A673 (cell line): ENCODE results near the gene VWA5A. TPM values are rescaled to one million over a fixed set of nuclear protein-coding genes. Genes with fewer than 3 reads are reported as not detected.

Experiments used
- BruUV-seq: library from RNA; stranded (reverse); fragments of 400-500 nt; replicated peaks from 2 replicates; lab custom pipeline; 2021; lab: Mats Ljungman, UMichigan
- CTCF ChIA-PET: fragments of 300-600 bp; sonication (Branson Sonifier 250); formaldehyde crosslinking; loops from one replicate; lab custom pipeline; 2022; ENCODE audit warnings: antibody characterized with exemption; lab: Charles Lee
- POLR2A ChIA-PET: fragments of 300-600 bp; sonication (Branson Sonifier 250); formaldehyde crosslinking; loops from one replicate; lab custom pipeline; 2022; ENCODE audit warnings: antibody characterized with exemption; ENCODE audit not compliant: low non-redundant PET; lab: Charles Lee
- DNase-seq: peaks from one replicate; pipeline ENCODE4 v3.0.0-alpha.2; 2015; ENCODE audit warnings: low spot score
- H3K27ac ChIP-seq: fragments of 200-600 bp; sonication (generic); 2 replicates; pipeline ENCODE4 v1.5.1; 2016; ENCODE audit warnings: mixed run types, low read depth, mild to moderate bottlenecking, mixed read lengths, antibody characterized with exemption, low read length; ENCODE audit not compliant: poor library complexity, severe bottlenecking
- H3K27me3 ChIP-seq: fragments of 200-600 bp; sonication (generic); replicated peaks from 2 replicates; pipeline ENCODE4 v1.6.1; 2017; ENCODE audit warnings: mixed run types, low read depth, mild to moderate bottlenecking, mixed read lengths, antibody characterized with exemption, low read length; ENCODE audit not compliant: insufficient read depth, poor library complexity
- H3K36me3 ChIP-seq: fragments of 200-600 bp; sonication (generic); 2 replicates; pipeline ENCODE4 v1.6.1; 2016; ENCODE audit warnings: mixed run types, mild to moderate bottlenecking, mixed read lengths, antibody characterized with exemption, low read length; ENCODE audit not compliant: insufficient read depth, poor library complexity, severe bottlenecking
- H3K4me1 ChIP-seq: fragments of 200-600 bp; sonication (generic); 2 replicates; pipeline ENCODE4 v1.6.1; 2017; ENCODE audit warnings: mixed run types, mild to moderate bottlenecking, mixed read lengths, antibody characterized with exemption, low read length; ENCODE audit not compliant: insufficient read depth, poor library complexity, severe bottlenecking
- H3K4me3 ChIP-seq: fragments of 200-600 bp; sonication (generic); 2 replicates; pipeline ENCODE4 v1.5.1; 2016; ENCODE audit warnings: low read depth, mixed run types, mild to moderate bottlenecking, mixed read lengths, low read length; ENCODE audit not compliant: poor library complexity, severe bottlenecking
- H3K9me3 ChIP-seq: fragments of 200-600 bp; sonication (generic); 2 replicates; pipeline ENCODE4 v1.6.1; 2016; ENCODE audit warnings: mixed run types, low read depth, mild to moderate bottlenecking, mixed read lengths, antibody characterized with exemption, low read length; ENCODE audit not compliant: poor library complexity, severe bottlenecking
- EZH2 ChIP-seq: fragments of 200-600 bp; sonication (generic); IDR thresholded peaks from 2 replicates; pipeline ENCODE4 v1.6.1; 2017; ENCODE audit warnings: borderline replicate concordance, low read depth, mild to moderate bottlenecking, mixed read lengths, antibody characterized with exemption, low read length; ENCODE audit not compliant: poor library complexity, severe bottlenecking
- intact Hi-C: fragments of 100-400 bp; cut with micrococcal nuclease; formaldehyde crosslinking; loops from one replicate; pipeline ENCODE4 v1.10.0; 2022; ENCODE audit not compliant: unreplicated experiment
- total RNA-seq: library from RNA; stranded (reverse); gene quantifications from 2 replicates; pipeline ENCODE4 v1.2.3, GENCODE V29; 2021
- TF ChIP-seq, protein P1 (sequence below): fragments of 300-800, 200-600 bp; sonication (generic); conservative IDR thresholded peaks from 2 replicates; pipeline ENCODE4 v1.5.1; 2017; ENCODE audit warnings: low read depth, mild to moderate bottlenecking, antibody characterized with exemption, low read length, moderate library complexity, mixed read lengths

VWA5A gene
- total RNA-seq, 1 experiment from 2014 or later, result 11.2 TPM

DNA sequence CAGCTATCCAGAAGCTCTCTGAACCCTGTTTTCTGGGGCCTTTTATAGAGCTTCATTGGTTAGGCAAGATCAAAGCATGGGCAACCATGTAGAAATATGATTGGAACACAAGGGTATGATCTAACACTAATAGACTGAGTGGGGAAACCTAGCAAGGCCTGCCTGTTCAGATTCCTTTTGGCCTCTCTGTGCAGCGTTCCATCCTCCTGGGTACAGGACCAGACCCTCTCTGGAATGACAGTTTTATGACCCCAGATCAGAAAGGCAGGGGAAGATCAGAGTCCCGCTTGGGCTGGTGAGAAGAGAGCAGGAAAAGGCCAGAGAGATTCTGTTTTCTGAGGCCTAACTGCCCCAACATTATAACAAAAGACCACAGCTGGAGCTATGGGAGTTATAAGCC is 36.7 kb upstream of the VWA5A start:
- Histone ChIP-seq H3K27me3 (no peaks in the 10 kb centered on the region), H3K4me1 (peaks cover 34% of the 10 kb centered on the region), H3K4me3 (no peak overlapping the region), H3K36me3 (no peaks in the 10 kb centered on the region), H3K27ac (no peak overlapping the region), H3K9me3 (no peaks in the 10 kb centered on the region)
- no peak for DNase-seq
- POLR2A ChIA-PET, result no interaction called here
- no TSS peak for BruUV-seq
- CTCF ChIA-PET, result no interaction called here
- intact Hi-C loops, result no loop called here
- TF ChIP-seq, protein P1, sequence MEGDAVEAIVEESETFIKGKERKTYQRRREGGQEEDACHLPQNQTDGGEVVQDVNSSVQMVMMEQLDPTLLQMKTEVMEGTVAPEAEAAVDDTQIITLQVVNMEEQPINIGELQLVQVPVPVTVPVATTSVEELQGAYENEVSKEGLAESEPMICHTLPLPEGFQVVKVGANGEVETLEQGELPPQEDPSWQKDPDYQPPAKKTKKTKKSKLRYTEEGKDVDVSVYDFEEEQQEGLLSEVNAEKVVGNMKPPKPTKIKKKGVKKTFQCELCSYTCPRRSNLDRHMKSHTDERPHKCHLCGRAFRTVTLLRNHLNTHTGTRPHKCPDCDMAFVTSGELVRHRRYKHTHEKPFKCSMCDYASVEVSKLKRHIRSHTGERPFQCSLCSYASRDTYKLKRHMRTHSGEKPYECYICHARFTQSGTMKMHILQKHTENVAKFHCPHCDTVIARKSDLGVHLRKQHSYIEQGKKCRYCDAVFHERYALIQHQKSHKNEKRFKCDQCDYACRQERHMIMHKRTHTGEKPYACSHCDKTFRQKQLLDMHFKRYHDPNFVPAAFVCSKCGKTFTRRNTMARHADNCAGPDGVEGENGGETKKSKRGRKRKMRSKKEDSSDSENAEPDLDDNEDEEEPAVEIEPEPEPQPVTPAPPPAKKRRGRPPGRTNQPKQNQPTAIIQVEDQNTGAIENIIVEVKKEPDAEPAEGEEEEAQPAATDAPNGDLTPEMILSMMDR, result no peak

DNA sequence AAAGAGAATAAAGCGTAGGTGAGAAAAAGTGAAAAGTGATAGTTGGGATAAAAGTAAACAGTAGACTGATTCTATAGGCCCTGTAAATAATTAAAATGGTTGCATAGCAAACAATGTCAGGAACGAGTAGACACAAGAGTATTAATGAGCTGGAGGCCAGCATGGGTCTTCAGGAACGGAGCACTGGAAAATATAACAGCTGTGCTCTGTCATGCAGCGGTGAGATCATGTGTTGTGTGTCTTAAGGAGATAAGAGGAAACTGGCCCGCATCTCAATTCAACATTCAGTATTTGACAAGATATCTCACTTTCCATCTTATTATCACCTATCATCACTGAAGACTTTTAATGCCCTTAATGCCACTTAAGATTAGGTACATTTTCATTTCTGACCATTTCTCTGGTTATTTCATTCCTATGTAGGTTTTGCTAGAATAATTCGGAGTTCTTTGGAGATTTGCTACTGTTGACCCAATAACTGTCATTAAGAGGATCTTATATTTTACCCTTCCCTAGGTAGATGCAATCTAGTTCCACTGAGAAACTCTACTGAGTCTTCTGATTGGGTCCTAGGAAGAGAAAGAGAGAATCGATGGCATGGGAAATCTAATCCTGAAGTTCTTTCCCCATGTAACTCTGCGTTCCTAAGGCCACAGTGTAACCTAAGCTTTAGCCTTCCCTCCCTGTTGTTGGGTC is 35.5 kb upstream of the VWA5A start:
- Histone ChIP-seq H3K36me3 (no peaks in the 10 kb centered on the region), H3K4me1 (peaks cover 35% of the 10 kb centered on the region), H3K27me3 (no peaks in the 10 kb centered on the region), H3K9me3 (no peaks in the 10 kb centered on the region), H3K27ac (no peak overlapping the region), H3K4me3 (no peak overlapping the region)
- no peak for DNase-seq
- POLR2A ChIA-PET, result no interaction called here
- no peak for TF ChIP-seq EZH2
- TF ChIP-seq, protein P1, result no peak
- intact Hi-C loops, result no loop called here
- CTCF ChIA-PET, result no interaction called here
- BruUV-seq, result no TSS peak

DNA sequence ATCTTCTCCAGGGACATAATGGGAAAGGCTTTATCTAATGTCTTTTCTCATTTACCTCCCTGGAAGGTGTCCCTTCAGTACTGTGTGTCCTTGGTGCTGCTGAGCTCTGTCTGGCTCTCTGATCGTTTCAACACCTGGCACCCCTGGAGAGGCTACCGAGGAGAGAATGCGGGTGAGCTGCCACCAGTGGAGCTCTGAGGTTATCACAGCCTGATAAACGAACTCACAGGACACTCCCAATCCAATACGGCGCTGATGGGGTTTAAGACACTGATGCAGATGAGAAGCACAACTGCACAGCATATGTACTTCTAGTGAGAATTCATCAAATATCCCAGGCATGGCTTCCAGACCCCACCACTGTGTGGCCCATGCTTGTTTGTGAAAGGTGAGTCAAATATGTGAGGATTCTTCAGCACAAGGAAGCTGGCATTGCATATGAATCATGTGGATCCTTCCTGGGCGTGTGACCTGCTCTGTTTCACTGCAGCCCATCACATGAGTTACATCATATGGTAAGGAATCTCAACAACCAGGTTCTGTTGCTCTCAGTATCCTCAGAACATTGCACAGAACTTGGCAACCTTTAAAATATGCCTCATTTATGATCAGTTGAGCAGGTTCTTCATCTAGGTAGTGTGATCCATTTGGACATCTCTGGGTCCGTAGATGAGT is 34.8 kb upstream of the VWA5A start:
- ChIA-PET CTCF (no interaction called here), POLR2A (no interaction called here)
- TF ChIP-seq, protein P1, result no peak
- no peak for TF ChIP-seq EZH2
- peaks cover 33% of the 10 kb centered on the region for H3K4me1 ChIP-seq
- intact Hi-C loops, result no loop called here
- DNase-seq, result no peak
- no peaks in the 10 kb centered on the region for H3K36me3 ChIP-seq
- H3K4me3 ChIP-seq, result no peak overlapping the region
- BruUV-seq, result no TSS peak
- H3K27ac ChIP-seq, result no peak overlapping the region
- no peaks in the 10 kb centered on the region for H3K27me3 ChIP-seq
- H3K9me3 ChIP-seq, result no peaks in the 10 kb centered on the region
